GM19438 (cell line): ENCODE measurements around the gene ENO4.
A peak's percentile ranks its signal among the peaks of the same experiment; 100 is the strongest.

Source experiments
- ATAC-seq: cut with Tn5 transposase; IDR thresholded peaks from one replicate; pipeline ENCODE4 v1.9.1; 2021; ENCODE audit warnings: low read depth; ENCODE audit not compliant: unreplicated experiment

The ENO4 gene

DNA sequence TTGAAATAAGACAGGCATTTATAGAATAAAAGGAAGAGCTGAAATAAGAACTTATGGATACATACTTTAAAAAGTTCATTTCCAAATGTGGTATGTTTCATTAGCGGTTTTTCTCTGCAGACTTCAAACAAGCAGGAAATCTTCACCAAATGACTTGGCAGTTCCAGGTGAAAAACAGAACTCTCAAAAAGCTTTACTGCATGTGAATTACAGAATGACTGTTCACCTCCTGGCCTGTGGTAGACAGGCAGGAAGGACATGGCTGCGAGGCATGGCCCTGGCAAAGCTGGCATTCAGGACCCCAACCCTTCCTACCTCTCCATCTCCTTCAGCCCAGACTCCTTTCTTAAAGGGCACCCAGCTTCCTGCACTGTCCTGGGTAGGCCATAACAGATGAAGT is 21.2 kb upstream of the ENO4 start:
- ATAC-seq: no peak

DNA sequence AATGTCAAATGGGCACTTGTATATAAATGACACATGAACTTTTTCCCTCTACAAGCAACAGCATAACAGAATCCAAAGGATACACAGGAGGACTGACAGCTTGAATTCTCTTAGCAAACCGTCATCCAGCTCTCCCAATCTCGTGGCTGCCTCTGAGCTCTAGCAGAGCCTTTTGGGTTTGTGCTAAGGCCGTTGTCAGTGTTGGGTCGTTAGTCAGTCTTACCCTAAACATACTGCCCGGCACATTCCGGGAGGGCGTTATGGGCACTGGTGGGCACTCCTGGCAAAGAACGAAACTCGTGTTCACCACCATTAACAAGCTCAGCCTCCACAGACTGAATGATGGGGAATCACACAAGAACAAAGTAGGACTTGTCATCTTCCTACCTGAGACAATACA is 19.6 kb upstream of the ENO4 start:
- ATAC-seq: no peak

DNA sequence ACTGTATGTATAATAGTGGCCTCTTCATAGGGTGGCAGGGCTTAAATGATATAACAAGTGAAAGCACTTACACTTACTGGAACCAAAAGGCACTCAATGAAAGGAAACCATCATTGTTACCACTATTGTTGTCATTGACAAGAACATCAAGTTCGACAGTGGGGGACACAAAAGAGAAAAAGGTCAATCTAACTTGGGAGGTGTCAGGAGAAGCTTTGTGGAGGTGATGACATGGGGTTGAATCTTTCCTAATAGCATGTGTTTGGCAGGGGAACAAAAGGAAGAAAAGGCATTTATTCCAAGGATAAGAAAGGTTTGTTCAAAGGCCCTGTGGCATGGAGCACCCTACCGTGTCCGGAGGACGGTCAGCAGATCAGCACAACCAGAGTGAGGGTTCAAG is 18.2 kb upstream of the ENO4 start:
- ATAC-seq: no peak

DNA sequence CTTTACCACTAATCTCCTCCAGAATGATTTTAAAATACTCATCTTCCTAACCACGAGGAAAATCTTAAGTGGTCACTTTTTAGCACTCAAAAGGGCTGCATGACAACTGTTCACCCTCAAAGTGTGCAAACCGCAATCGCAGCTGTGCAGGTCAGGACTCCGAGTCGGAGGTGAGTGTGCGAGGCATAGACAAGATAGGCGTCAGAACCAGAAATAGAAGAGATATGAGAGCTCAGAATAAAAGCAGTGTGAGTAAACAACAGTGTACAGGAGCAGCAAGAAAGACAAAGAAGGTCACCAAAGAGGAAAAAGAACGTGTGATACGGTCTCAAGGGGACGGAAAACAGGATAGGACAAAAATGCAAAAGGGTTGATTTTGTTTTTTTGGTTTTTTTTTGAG is 17.5 kb upstream of the ENO4 start:
- ATAC-seq: no peak

DNA sequence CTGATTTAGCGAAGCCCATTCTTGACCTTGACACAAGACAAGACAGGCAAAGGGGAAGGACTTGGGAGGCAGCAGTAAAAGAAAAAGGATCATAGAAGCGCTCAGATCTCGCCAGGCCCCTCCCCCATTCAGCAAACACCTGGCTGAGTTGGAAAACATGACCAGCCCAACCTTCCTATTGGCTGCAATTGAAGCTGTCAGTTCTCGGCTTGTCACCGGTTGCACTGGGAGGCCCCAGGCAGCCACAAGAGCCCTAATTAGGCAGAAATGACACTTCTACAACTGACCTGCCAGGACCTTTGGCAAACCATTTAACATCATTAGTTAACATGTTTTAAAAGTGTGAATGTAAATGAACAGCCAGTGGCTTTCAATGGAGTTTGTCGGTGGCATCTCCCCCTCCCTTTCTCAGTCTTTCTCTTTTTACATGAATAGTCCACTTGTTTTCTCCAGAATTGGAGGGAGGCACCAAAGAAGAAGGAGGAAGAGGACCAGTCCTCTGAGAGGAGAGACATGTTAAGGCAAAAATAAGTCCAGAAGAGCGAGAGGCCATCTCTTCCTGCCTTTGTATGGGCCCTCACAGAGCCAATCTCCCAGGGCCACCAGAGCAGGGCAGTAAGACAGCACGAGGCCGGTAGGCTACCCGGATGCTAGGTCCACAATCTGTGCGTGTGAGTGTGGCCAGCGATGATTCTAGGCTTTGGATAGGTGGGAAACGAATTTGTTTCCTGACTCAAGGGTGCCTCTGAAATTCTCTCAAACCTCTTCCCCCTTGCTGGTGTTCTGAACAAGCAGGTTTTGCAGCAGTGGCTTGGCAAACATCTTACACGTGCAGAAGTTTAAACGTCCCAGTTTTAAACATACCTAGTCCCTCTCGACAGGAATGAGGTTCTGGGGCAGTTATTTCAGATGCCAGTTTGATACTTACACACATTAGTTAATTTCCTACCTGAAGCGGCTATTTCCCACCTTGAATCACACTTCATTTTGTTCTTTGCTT is 15.0 kb upstream of the ENO4 start:
- no peak for ATAC-seq

DNA sequence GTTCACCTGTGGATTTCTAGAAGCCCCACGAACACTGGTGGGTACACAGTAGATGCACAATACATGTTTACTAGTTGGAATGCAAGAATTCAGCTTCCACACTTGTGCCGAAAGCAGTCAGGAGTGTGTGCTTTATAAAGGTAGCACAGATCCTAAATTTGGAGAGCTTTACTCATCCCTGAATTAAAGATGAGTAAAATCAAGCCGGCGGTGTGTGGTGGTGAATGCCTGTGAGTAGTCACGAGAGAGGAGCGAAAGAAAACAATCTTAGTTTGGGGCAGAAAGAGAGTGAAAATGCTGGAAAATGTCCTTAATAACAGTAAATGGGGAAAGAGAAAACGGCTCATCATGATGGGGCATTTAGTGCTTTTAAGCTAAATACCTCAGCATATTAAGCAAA is 13.6 kb upstream of the ENO4 start:
- ATAC-seq: no peak

DNA sequence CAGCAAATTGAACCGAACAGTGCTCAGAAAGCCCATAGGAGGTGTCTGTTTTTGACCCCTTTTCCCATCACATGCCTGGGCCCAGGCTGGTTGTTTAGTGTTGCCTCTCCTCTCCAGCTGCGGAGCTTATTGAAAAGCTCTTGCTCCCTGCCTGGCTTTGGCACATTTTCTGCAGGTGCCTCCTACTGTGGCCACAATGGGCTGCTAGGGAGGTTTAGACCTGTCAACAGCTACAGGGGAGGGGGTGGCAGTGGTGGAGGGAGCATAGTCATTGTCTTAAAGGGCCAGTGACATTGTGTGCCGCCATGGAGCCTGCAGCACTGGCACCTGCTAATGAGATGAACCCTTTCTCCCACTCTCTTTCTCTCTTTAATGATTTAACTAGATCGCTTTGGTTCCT is 13.2 kb upstream of the ENO4 start:
- ATAC-seq: no peak

DNA sequence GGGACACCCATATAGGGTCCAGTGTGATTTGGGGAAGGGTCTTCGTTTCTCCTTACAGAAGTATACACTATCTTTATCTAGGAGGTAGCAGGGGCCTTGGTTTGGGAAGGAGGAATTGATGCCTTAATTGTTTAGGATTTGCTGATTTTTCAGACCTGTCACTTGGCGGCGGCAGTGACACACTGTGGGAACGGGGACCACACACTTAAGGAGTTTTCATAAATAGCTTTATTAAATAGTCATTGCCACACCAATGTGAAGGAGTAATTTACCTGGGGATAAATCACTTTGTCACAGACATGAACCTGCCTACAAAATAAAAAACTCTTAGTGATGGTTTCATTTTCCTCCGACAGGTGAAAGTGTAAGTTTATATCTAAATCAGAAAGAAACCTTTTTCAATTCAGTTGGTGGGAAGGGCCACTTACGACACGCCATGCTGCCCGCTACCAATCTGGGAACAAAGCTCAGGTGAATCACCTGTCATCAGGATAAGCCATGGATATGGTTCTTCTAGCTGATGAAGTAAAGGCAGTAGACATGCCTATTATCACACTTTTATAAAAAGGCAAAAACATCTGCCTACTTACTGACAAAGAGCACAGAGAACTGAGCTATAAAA is 12.3 kb upstream of the ENO4 start:
- ATAC-seq: no peak

DNA sequence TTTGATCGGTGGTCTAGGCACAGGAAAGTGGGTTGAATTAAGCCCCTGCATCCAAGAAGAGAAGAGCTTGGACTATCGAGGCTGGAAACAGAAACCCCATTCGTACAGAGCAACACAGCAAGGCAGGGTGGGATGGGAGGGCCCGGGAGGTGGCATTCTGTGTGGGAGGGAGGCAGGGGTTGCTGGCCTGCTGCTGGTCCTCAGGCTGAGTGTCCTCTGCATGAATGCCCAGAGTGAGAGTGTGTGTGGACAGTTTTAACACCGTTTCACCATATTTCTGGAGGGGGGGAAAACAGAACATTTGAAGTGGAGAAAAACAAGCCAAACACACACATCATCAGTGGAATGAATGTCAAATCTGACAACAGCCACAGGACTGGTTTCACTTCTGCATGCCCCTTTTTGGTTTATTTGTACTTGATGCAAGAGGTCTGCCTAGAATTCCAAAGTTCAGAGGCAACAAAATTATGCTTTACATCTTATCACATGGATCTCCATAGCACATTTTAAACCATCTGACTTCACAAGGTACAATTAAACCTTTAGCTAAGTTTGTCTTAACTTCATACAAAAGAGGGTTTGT is 11.1 kb upstream of the ENO4 start:
- ATAC-seq: peak; percentile 88

DNA sequence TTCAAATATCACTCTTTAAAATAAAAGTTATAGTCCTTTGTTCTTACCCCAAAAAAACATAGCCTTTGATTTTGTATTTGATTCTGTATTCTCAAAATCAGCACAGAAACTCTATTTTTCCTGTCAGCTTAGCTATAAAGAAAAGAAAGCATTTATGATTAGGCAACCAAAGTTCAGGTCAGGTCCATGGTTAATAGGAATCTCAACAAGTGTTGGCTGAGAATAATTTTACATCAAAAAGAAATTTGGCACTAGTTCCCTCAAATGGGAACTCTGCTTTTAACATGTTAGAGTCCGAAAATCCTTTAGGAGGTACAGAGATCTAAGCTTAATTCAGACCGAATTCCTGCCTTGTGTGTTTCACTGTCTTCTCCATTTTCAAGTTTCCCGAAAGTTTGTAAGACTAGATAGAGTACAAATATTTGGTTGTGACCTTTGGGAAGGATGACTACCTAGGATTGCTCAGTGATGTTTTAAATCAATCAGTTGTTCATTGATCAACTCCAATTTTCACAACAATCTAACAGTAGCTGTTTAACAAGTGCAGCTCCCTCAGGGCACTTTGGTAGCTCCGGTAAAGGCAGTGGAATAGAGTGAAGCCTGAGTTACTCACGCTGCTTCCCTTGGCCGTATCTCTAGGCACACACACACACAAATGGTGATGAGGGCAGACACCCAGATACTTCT is 8.8 kb upstream of the ENO4 start:
- no peak for ATAC-seq

DNA sequence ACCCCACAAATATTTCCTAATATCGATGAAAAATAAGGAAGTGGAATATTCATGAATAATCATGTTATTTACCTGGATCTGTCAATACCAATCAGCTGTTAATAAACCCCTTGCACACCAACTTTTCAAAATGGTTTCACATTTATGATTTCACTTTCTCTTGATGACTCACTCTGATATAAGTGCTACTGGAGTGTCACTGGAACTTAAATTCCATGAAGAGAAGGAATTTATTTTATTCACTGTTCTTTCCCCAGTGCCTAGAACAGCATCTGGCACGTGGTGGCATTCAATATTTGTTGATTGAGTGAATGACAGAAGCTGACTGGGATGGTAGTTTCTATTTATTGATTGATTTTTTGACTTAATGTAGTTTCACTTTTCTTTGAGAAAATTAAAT is 3.5 kb upstream of the ENO4 start:
- ATAC-seq: no peak

DNA sequence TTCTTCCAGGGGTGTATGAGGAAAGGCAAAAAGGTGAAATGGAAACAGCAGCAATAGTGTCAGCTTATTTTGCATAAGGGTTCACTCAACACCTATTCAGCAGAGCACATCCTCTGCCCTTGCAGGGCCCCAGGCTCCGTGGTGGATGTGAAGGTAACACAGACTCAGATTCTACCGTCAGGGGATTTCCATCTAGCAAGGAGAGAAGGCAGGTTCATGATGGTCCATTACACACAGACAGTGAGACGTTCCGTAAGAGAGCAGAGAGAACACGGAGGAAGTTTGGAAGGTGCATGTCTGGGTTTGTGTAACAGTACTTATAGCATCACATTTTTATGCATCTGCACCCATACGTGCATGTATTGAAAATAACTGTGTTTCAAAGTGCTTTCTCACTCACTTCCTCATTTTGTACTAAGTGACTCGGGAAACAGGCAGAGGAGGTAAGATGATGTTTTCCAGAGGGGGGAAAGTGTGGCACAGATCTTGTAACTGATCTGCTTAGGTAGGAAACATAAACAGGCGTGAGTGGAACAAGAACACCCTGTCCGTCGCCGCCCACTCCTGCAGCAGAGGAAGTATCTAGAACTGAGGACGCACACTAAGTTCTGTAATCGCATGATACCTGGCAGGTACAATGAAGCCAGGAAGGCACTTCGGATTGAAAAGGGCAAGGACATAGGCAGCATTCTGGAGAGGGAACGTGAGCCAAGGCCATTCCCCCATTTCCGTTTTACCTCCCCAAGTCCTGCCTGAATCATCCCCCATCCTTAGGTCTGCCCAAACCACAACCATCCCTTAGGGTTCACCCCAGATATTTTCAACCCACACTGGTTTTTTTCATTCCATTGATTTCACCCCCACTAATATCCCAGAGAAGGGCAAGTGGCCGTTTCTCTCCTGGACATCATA is 1.0 kb upstream of the ENO4 start:
- ATAC-seq: peak; percentile 53

DNA sequence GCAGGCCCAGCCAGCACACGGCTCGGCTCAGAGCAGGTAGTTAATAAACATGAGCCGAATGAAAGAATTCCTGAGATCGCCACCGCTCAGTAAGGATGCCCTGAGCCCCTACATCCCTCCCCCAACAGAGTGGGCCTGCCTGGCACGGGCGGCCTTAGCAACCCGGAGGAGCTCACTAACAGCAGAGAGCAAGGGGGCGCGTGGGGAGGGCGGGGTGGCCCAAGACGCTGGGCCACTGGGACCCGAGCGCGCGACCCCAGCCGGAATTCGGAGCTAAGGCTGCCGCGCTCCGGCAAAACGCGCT is 403 bp upstream of the ENO4 start:
- no peak for ATAC-seq

DNA sequence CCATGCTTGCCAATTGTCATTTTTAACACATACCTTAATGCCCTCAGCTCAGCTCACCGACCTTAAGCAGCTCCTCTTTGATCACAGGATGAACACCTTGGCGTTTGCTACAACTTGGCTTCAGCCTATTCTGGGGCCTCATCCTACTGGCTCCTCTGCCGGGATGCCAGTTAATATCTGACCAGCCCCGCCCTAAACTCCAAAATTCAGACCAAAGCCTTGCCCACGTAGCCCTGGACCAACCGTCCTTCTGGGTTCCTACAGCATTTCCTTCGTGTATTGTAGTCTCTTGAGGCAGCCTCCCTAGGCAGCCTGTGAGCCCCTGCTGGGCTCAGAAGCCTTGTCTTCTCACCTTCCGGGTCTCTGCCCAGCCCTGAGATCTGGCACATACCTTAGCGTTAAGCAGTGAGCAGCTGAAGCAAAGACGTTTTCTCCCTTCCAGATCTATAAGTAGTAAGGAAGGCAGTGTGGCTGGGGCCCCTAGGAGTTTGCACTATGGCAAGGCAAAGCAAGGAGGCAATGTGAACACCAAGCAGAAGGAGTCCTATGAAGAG is 836 bp downstream of the ENO4 start:
- ATAC-seq: peak; percentile 4

DNA sequence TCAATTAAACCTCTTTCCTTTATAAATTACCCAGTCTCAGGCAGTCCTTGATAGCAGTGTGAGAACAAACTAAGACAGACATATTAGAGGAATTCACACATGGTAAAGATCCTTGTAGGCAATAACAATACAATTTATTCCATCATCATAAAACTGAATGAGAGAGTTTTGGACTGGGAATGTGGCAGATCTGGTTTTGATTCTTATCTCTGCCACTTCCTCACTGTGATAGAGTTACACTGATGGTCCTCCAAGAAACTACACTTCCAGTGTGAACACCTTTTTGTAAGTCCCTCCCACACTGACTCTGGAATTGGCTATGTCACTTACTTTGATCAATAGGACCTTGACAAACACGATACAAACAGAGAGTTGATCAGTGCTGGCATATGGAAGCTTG is 2.9 kb downstream of the ENO4 start:
- ATAC-seq: no peak

DNA sequence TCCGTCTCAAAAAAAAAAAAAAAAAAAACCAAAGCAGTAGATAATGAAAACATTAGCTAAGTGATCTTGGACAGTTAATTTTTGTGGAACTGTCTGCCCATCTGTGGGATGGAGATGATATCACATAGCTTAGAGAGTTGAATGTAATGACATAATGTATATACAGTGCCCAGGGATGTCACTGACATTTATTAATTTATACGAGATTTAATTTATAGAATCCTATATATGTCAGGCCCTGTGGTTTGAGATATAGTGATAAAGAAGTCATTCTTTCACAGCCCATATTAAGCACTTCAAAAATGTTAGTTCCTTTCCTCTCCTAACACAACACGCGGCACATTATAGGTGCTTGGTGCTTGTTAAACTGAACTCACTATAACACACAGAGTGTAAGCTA is 4.0 kb downstream of the ENO4 start:
- ATAC-seq: no peak

DNA sequence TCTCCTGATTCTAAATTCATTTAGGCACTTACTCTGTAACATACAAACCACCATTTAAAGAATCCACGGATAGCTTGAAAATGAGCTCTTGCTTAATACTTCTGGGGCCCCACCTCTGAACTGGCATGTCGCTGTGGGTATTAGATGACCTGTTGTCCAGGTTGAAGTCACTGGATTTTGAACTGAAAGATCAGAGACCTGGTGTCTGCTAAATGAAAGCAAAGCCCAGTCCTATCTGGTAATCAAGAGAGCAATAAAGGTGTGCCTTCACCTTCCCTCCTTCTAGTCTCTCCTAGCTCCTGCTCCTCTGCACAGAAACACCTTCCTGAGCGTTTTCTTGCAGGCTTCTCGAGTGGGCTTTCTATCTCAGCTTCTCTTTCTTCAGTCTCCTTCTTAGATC is 4.4 kb downstream of the ENO4 start:
- no peak for ATAC-seq

DNA sequence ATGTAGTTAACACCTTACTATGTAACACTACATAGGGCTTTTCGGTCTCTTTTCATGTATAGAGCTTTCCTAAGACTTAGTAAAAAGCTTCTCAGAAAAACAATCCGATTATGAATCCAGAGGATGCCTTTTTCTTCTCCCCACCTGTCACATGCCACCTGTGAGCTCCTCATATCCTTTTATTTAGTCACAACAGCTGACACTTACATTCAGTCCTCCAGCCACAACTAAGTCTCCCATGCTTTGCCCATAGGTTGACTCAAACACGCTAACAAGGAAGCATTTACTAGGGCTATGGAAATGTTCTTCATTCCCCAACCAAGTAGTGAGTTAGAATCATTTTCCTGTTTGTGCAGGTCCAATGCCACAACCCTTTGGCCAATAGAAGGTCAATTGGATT is 7.9 kb downstream of the ENO4 start:
- ATAC-seq: no peak

DNA sequence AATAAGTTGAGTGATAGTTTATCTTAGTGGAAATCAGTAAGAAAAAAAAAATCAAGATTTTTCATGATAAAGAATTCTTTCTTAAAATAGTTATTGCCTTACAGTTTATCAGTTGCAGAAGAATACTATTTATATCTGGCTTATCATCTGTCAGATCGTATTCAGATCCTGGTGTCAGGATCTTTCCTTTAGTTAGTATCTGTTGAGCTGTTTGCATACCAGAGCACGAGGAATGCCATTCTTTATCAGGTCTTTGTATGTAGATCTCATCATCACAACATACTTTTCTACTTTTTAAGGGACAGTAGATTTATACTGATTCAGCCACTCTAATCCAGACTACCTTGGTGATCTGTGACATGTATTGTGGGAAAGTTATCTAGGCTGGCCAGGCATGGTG is 12.5 kb downstream of the ENO4 start:
- ATAC-seq: no peak

DNA sequence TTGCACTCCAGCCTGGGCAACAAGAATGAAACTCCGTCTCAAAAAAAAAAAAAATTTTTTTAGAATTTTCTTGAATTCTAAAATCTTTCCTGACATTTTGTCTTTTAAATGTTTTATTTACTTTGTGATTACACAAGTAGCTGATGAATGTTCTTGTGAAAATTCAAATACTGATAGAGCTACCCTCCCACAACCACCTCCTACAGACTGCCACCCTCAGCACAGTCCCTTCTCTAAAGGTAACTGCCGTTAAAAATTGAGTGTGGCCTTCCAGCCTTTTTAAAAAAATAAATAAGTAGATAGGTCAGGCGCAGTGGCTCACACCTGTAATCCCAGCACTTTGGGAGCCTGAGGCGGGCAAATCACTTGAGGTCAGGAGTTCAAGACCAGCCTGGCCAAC is 15.1 kb downstream of the ENO4 start:
- no peak for ATAC-seq
